GM10847 (cell line): ENCODE data around the gene ELMO3.

Source experiments
- POLR2A ChIP-seq: IDR thresholded peaks from 2 replicates; pipeline ENCODE4 v1.6.1; 2011; ENCODE audit not compliant: insufficient read length; ENCODE audit errors: extremely low read depth

Gene ELMO3

GRCh38 chr16:67243481-67243880 lies 44.5 kb downstream of the ELMO3 start:
- no peak for TF ChIP-seq POLR2A

- TF ChIP-seq POLR2A = peak; percentile 46
These were observed 45.7 kb downstream of the ELMO3 start for GRCh38 chr16:67244387-67245185.

- TF ChIP-seq POLR2A = no peak
These were observed 46.3 kb downstream of the ELMO3 start for GRCh38 chr16:67245186-67245585.

- TF ChIP-seq POLR2A = no peak
These were observed 46.7 kb downstream of the ELMO3 start for GRCh38 chr16:67245674-67246080.

- peak; percentile 34 for TF ChIP-seq POLR2A
These were observed 47.3 kb downstream of the ELMO3 start for GRCh38 chr16:67246081-67246755.

- no peak for TF ChIP-seq POLR2A
These were observed 47.8 kb downstream of the ELMO3 start for GRCh38 chr16:67246756-67247191.

GRCh38 chr16:67247192-67248072 lies 48.5 kb downstream of the ELMO3 start, which contains the start of gene FHOD1:
FHOD1 (minus strand) TSS chr16:67247481; CDS start chr16:67247410, 71 bp downstream.
- peak; percentile 82 for TF ChIP-seq POLR2A

GRCh38 chr16:67248073-67248400 lies 49.1 kb downstream of the ELMO3 start:
- TF ChIP-seq POLR2A = no peak

- TF ChIP-seq POLR2A = no peak
These were observed 49.7 kb downstream of the ELMO3 start, which contains the start of gene SLC9A5 for GRCh38 chr16:67248401-67249177. SLC9A5 (plus strand) TSS chr16:67248979; CDS start chr16:67249015, 36 bp downstream.

GRCh38 chr16:67249178-67250044 lies 50.5 kb downstream of the ELMO3 start:
- TF ChIP-seq POLR2A = no peak

GRCh38 chr16:67250045-67250327 lies 51.1 kb downstream of the ELMO3 start:
- no peak for TF ChIP-seq POLR2A

- TF ChIP-seq POLR2A = no peak
These were observed 53.9 kb downstream of the ELMO3 start for GRCh38 chr16:67252609-67253497.
